BJ (cell line): ENCODE data around the gene ZMYM1. TPM values are rescaled to one million over a fixed set of nuclear protein-coding genes. Genes with fewer than 3 reads are reported as not detected.
A peak's percentile ranks its signal among the peaks of the same experiment; 100 is the strongest.

Experiments
- CTCF ChIA-PET: fragments of 350-600 bp; formaldehyde crosslinking; extraction: SDS; loops from one replicate; lab custom pipeline; 2021; ENCODE audit warnings: antibody characterized with exemption, inconsistent platforms; lab: Yijun Ruan, JAX
- POLR2A ChIA-PET: fragments of 300-600 bp; sonication (Branson Sonifier 250); formaldehyde crosslinking; extraction: SDS; loops from one replicate; lab custom pipeline; 2021; ENCODE audit warnings: antibody characterized with exemption; lab: Charles Lee
- DNase-seq: peaks from one replicate; pipeline ENCODE4 v3.0.0-alpha.2; 2011; ENCODE audit warnings: low read depth
- H3K27me3 ChIP-seq: 2 replicates; pipeline ENCODE4 v1.6.0; 2011; ENCODE audit warnings: low read length; ENCODE audit not compliant: control insufficient read depth, insufficient read depth
- H3K36me3 ChIP-seq: 2 replicates; pipeline ENCODE4 v1.5.1; 2011; ENCODE audit warnings: low read length; ENCODE audit not compliant: control insufficient read depth, insufficient read depth
- H3K4me3 ChIP-seq: 2 replicates; pipeline ENCODE4 v1.5.1; 2011; ENCODE audit warnings: low read depth, mild to moderate bottlenecking, control low read depth, low read length
- polyA minus RNA-seq: library from RNA; depleted of rRNA, polyadenylated mRNA; stranded (reverse); fragments of >200 nt; gene quantifications from 2 replicates; pipeline ENCODE4 v1.2.3, GENCODE V29; 2011; rRNA and poly(A)+ RNA removed
- polyA plus RNA-seq: library from polyadenylated mRNA; depleted of rRNA; stranded (reverse); fragments of >200 nt; gene quantifications from 2 replicates; pipeline ENCODE4 v1.2.3, GENCODE V29; 2011; rRNA removed
- TF ChIP-seq, protein P1 (sequence below): IDR thresholded peaks from 2 replicates; pipeline ENCODE4 v1.5.1; 2011; ENCODE audit warnings: low read depth, mild to moderate bottlenecking, control low read depth, inconsistent platforms, low read length, moderate library complexity; ENCODE audit not compliant: insufficient read depth

Gene ZMYM1
- polyA plus RNA-seq: 7.0 and 12.5 TPM in 2 replicates
- polyA minus RNA-seq: 16.0 and 18.9 TPM in 2 replicates

GRCh38 chr1:35079003-35079930, at the start of gene ZMYM1:
TSS of gene ZMYM1 (plus strand) at chr1:35079385. CDS start at chr1:35093988, 14,603 bp downstream.
- ChIA-PET POLR2A (interaction anchor here (0.6 kb wide), 2 partner anchors 399 to 1467 kb away, joined by 4 read pairs; no protein-coding TSS in a partner anchor), CTCF (interaction anchor here (0.7 to 1.2 kb wide), 3 partner anchors 18 to 372 kb away, joined by 3 to 4 read pairs (median 3); no protein-coding TSS in a partner anchor)
- Histone ChIP-seq H3K4me3 (peak within 1 kb of the TSS; percentile 64), H3K27me3 (no peaks in the 10 kb centered on the region), H3K36me3 (no peaks in the 10 kb centered on the region)
- TF ChIP-seq, protein P1, sequence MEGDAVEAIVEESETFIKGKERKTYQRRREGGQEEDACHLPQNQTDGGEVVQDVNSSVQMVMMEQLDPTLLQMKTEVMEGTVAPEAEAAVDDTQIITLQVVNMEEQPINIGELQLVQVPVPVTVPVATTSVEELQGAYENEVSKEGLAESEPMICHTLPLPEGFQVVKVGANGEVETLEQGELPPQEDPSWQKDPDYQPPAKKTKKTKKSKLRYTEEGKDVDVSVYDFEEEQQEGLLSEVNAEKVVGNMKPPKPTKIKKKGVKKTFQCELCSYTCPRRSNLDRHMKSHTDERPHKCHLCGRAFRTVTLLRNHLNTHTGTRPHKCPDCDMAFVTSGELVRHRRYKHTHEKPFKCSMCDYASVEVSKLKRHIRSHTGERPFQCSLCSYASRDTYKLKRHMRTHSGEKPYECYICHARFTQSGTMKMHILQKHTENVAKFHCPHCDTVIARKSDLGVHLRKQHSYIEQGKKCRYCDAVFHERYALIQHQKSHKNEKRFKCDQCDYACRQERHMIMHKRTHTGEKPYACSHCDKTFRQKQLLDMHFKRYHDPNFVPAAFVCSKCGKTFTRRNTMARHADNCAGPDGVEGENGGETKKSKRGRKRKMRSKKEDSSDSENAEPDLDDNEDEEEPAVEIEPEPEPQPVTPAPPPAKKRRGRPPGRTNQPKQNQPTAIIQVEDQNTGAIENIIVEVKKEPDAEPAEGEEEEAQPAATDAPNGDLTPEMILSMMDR: no peak
- DNase-seq: peak; percentile 39

DNA sequence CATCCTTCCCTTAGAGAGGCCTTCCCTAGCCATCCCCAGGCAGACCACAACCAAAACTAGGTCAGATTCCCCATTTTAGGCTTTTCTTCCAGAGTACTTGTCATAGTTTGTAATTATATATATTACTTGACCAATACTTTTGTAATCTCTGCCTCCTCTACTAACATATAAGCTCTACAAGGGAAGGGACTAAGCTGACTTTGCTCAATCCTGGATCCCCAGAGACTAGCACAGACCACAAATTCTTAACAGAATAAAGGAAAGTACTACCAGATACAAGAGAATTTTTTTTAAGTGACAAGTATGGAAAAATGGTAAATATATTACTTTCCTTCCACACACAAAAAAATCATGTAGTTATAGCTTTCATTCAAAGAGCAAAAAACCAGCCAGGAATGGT, 49.4 kb upstream of the ZMYM1 start:
- no peak for DNase-seq
- no peaks in the 10 kb centered on the region; the same call in 1 of the 2 replicates for H3K36me3 ChIP-seq
- H3K4me3 ChIP-seq: no peak overlapping the region
- POLR2A ChIA-PET: interaction anchor here (0.5 kb wide), 1 partner anchor 13 kb away, joined by 3 read pairs; no protein-coding TSS in a partner anchor
- CTCF ChIA-PET: no interaction called here
- no peaks in the 10 kb centered on the region for H3K27me3 ChIP-seq
- TF ChIP-seq, protein P1: no peak

DNA sequence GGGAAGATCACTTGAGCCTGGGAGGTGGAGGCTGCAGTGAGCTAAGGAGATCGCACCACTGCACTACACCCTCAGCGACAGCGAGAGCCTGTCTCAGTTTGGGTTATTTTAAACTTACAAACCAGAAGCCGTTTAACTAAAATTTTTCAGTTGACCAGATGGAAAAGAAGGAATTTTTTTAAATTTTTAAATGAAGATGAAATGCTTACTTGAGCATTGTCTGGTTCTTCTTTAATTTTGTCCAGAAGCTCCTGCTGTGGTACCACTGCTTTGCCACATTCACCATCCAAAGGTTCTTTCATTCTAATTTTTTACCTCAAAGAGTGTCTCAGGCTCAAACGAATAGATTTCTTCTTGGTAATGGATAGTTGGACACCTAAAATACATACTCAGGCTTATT, 48.8 kb upstream of the ZMYM1 start:
- POLR2A ChIA-PET: interaction anchor here (0.5 kb wide), 1 partner anchor 13 kb away, joined by 3 read pairs; no protein-coding TSS in a partner anchor

DNA sequence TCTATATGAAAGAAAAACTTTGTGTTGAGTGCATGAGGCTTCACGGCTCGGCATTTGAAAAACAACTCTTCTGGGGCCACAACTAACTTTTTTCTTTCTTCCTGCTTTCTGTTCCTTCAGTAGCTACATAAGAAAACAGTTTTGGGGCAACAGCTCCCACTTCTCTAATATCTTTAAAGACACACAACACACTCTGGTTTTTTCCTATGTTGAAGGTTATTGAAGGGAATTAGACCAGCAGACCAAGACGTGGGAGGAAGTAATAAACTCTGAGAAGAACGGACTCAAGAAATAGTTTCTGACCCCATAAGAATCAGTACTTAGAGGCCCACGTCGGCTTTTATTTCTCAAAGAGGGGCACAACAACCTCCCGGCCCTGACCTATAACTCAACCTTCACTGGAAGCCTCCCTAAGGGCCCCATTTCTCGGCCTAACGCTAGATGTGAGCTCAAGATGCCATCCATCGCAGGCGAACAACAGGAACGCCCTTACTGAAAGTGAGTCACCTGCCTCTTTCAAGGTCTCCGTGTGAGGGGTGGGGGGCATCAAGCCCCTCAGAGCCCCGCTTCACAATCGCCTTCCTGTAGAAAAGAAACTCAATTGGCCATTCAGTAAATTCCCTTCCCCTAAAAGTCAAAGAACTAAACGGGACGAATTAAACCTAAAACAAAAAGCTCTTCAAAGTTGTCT, 48.3 kb upstream of the ZMYM1 start:
- Histone ChIP-seq H3K4me3 (peak overlapping the region; percentile 71), H3K36me3 (no peaks in the 10 kb centered on the region; the same call in 1 of the 2 replicates), H3K27me3 (no peaks in the 10 kb centered on the region)
- ChIA-PET CTCF (no interaction called here), POLR2A (no interaction called here)
- TF ChIP-seq, protein P1: no peak
- no peak for DNase-seq

More for the DNA sequence above, 48.8 kb upstream of the ZMYM1 start:
- Histone ChIP-seq H3K27me3 (no peaks in the 10 kb centered on the region), H3K36me3 (no peaks in the 10 kb centered on the region; the same call in 1 of the 2 replicates), H3K4me3 (peak overlapping the region; percentile 71)
- TF ChIP-seq, protein P1: no peak
- DNase-seq: no peak
- CTCF ChIA-PET: no interaction called here
